Stimulated activated CD4-positive, alpha-beta T cell treated with anti-CD3 and anti-CD28 coated beads, TNF-alpha, amount 100 ng/mL, for 24 hours (primary cell): ENCODE measurements around the gene ZBTB38.

Experiments
- DNase-seq, 3 experiments: peaks; one replicate each; pipeline ENCODE4 v3.0.0-alpha.2; 2020; ENCODE audit warnings: low read depth in 3 of 3

The ZBTB38 gene

DNA sequence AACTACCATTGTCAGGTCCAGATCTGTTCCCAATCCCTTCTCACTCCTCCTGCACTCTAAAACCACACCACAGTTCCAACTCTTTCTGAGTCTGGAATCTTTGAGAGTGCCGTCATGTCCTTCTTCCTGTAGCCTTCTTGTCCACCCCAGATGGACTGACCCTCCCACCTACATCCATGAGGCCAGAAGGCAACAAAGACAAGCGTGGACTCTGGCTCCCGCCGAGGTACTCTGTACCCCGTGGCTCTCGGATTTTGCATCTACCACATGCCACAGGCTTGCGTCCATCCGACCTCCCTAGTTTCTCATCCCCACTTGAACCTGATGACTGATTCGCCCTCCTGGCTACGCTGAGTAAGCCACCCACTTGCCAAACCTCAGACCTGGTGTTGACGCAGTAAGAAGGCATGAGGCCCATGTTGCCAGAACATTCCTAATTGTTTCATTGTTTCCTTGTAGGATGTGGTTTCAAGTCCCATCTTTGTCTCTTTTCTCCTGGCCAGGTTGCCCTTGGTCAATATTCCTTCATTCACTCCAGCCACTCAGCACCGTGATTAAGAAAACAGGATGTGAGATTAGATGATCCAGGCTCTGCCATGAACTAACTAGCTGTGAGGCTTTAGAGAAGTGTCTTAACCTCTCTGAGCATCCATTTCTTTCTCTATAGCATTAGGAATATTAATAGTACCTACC is 1.1 kb upstream of the ZBTB38 start:
- no peak for DNase-seq

DNA sequence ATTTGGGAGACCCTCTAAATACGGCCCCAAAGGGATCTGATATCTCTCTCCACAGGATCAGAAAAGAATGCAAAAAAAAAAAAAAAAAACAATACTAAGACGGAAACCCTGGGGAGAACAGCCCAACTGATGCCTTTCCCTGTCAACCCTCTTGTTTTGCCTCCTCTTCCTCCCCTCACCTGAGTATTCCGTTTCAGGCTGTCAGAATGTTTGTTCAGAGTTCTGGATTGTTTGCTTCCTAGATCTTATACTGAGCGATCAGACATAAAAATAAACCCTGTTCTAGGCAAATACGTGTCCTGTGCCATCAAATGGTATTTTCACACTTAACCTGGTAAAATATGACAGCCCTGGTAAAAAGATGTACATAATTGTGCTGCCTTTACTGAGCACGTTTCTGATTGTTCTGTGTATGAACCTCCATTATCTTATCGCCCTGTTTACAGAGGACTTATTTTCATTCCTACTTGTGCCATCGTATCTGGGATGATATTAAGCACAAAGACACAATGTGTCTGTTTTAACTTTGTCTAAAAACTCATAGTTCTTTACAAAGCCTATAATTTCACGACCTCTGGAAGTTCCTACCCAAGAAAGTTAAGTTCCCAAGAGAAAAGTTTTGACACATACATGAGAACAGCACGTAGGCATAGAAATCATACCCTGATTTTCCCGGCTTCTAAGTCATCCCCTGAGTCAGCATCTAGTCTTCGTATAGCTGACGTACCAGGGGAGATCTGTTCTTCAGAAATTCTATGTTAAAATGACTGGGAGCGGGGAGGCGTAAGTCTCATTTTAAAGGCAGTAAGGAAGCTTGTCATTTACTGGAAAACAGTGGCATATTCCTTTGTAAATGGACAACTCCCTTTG is 856 bp downstream of the ZBTB38 start:
- DNase-seq, result no peak

GRCh38 chr3:141370065-141370533 is 1.8 kb downstream of the ZBTB38 start:
- peak; percentile 22 to 44 (median 26) for DNase-seq

DNA sequence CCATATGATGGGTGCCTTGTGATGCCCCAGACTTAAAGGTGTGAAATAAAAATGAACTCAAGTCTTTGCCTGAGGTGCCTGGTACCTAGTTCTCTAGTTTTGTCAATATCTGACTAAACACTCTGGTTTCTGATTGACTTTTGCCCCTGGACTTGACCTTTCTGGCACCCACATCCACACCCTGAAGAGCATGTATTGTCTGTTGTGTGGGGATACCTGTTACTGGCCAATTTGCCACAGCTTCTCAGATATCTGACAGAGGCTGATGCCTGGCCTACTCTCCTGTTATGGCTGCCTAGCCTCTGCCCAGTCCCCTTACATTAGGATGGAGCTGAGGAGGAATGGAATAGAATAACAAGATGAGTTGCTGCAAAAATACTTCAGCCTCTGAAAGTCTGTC is 3.6 kb downstream of the ZBTB38 start:
- no peak for DNase-seq

GRCh38 chr3:141372656-141373055 is 4.4 kb downstream of the ZBTB38 start:
- DNase-seq, result no peak

- no peak for DNase-seq
Measured at GRCh38 chr3:141373232-141373631, 4.9 kb downstream of the ZBTB38 start.

- no peak for DNase-seq
Measured at GRCh38 chr3:141373768-141374526, 5.6 kb downstream of the ZBTB38 start.

- DNase-seq, result no peak
Measured at GRCh38 chr3:141375381-141376301, 7.3 kb downstream of the ZBTB38 start.

DNA sequence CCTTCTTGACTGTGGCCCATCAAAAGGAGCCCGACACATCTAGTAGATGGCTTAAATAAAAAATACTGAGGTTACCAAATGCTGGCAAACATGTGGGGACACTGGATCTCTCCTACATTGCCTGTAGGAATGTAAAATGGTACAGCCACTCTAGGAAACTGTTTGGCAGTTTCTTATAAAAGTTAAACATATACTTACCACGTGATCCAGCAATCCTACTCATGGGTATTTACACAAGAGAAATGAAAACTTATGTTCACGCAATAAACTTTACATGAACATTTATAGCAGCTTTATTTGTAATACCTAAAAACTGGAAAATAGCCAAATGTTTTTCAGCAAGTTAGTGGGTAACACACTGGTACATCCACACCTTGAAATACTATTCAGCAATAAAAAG is 9.1 kb downstream of the ZBTB38 start:
- DNase-seq, result no peak

GRCh38 chr3:141378556-141378955 is 10.3 kb downstream of the ZBTB38 start:
- no peak for DNase-seq

DNA sequence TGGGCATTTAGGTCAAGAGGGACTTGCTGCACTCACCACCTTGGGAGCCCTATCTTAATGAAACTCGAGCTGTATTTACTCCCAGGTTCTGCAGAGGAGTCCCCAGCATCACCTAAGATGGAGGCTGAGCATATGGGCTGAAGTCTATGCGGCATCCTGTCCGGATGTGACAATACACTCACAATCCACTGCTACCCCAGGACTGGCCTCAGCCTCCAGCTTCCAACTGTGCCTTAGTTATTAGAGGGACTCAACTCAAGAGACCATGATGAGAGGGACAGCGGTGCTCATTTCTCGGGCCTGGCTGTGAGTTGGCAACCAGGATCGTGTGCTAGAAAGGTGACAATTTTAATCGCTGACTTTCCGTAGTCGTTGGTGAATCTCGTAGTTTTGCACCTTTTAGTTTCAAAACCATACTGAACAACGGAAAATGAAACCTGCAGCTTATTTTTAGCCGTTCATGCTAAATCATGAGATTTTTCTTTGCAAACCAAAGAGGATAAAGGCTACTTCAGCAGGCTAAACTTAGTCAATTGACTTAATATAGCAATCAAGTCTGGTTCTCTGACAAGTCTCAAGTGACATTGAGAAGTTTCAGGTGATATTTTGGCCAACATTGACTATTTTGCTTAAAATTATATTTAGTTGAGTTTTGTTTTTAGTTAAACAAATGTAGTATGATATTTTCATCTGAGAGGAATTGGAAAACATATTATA is 11.1 kb downstream of the ZBTB38 start:
- peak in 1 of 3 experiments; percentile 27 for DNase-seq

DNA sequence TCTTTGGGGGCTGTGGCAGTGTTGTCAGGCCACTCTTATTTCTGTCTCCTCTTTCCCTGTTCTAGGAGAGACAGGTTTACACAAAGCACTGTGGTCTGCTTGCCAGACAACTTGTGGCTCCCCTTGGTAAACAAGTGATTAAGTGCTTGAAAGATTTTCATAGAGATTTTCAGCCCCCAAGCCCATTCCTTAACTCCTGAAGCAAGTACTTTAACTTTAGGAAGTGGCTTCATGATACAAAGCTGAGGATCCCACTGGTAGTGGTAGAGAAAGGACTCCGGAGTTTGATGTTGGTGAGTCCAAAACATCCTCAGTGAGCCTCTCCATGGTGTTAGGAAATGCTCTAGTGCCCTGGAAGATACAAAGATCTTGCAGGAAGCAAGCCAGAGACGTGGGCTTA is 12.0 kb downstream of the ZBTB38 start:
- DNase-seq, result no peak

DNA sequence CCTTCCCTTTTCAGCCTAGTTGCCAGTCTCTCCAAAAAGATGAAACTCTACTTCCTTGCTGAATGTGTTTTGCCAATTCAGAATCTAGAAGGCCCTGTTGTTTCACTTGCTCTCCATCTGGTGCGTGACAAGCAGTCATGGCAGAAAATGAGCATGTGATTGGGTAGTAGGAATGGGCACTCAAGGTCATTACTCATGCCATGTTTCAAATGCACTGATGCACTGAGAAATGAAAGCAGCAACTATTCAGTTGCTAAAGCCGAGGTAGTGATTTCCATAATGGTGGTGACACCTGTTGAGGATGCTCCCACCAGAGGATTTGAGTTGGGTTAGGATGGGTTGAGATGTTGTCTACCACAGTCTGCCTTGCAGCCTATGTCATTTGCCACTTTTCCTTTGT is 12.7 kb downstream of the ZBTB38 start:
- no peak for DNase-seq

DNA sequence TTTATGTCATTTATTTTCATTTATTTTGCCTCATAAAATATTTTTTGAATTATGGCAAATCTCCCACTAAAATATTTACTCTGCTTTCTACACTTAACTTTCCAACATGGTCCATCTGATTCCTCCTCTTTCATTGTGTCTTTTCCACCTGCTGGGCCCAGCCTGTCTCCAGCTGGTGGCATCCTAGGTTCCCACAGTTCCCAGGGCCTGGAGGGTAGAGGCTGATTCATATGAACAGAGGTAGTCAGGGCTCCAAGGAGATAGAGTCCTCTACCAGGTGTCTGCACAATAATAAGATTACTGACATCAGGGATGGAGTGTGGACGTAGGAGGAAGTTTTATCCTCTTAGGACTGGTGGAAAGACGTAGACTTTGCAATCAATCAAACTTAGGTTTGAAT is 14.3 kb downstream of the ZBTB38 start:
- no peak for DNase-seq

- no peak for DNase-seq
Measured at GRCh38 chr3:141383555-141384129, 15.3 kb downstream of the ZBTB38 start.

- no peak for DNase-seq
Measured at GRCh38 chr3:141384157-141384556, 15.9 kb downstream of the ZBTB38 start.

DNA sequence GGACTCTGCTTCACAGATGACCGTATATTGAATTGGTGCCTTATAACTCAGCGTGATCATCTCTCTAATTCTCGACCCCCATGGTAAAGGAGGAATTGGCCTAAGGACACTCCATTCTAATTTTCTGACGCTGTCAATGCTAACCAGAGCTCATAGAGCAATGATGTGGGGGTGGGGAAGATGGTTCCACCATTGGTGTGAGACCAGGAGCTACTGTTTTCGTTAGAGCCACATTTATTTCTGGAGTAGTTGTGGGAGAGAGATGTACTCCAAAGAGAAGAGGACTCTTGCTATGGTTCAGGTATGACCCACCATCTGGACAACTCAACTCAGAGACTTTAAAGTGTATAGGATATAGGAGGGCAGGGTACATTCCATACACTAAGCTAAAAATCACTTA is 16.3 kb downstream of the ZBTB38 start:
- no peak for DNase-seq

- DNase-seq, result no peak
Measured at GRCh38 chr3:141385406-141386125, 17.3 kb downstream of the ZBTB38 start.

- no peak for DNase-seq
Measured at GRCh38 chr3:141386126-141386488, 17.8 kb downstream of the ZBTB38 start.
